Erythroblast (primary cell): ENCODE results near the gene PLCXD1.
"Not testable (repeated sequence)": the region's sequence is repeated elsewhere in the genome, so short reads cannot be mapped to it uniquely, and the experiment has no call there.

ENCODE experiments used
- GATA1 ChIP-seq: IDR thresholded peaks from 2 replicates; pipeline ENCODE4 v1.6.1; 2011; ENCODE audit warnings: low read depth, mild to moderate bottlenecking, control low read depth, low read length, moderate library complexity
- POLR2A ChIP-seq: IDR thresholded peaks from 2 replicates; pipeline ENCODE4 v1.6.1; 2011; ENCODE audit warnings: mild to moderate bottlenecking, low read length

DNA sequence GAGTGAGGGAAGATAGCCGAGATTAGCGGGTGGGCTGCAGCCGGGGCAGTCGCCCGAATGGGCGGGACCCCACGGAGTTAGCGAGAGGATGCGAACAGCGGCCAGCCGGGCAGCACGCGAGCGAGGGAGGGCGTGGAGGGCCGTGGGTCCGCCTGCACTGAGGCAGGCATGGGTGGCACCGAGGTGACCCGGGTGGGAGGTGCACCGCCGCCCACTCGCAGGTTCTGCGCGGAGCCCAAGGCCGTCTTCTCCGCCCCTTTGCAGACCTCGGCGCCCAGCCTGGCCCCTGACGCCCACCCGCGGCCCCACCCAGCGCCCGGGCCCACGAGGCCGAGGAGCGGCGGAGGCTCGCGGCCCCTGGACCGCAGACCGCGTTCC is 48.9 kb upstream of the PLCXD1 start:
- TF ChIP-seq POLR2A, GATA1: not testable (repeated sequence)
